GM21526 (cell line): Measurements from ENCODE around the gene CSH2.
"Not testable (repeated sequence)": the region's sequence is repeated elsewhere in the genome, so short reads cannot be mapped to it uniquely, and the experiment has no call there.

Experiments
- ATAC-seq: cut with Tn5 transposase; IDR thresholded peaks from one replicate; pipeline ENCODE4 v1.9.1; 2021; ENCODE audit warnings: moderate library complexity; ENCODE audit not compliant: unreplicated experiment, low FRiP score

The CSH2 gene

DNA sequence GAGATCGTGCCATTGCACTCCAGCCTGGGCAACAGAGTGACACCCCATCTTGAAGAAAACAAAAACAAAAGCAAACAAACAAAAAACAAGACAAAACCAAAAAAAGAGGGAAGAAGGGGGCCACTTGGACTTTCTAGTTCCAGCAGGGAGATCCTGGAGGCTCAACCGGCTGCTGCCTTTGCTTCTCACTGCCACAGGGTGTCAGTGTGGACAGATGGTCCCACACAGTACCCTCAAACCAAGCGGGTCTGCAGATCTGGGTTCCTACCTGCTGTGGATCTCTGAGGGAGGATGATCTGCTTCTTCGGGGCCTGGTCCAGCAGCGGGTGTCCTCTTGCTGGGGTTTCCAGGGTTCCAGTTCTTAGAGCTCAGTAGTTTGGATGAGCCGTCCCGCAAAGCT is 6.9 kb downstream of the CSH2 start:
- not testable (repeated sequence) for ATAC-seq

DNA sequence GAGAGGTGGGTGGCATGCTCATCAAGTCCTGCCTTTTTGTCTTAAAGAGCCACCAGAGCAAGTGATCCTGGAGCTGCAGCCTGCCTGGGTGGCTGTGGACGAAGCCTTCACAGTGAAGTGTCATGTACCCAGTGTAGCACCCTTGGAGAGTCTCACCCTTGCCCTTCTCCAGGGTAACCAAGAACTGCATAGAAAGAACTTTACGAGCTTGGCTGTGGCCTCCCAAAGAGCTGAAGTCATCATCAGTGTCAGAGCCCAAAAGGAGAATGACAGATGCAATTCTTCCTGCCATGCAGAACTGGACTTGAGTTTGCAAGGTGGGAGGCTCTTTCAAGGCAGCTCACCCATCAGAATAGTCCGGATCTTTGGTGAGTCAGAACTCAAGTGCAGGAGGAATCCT is 14.2 kb downstream of the CSH2 start:
- ATAC-seq, result no peak

DNA sequence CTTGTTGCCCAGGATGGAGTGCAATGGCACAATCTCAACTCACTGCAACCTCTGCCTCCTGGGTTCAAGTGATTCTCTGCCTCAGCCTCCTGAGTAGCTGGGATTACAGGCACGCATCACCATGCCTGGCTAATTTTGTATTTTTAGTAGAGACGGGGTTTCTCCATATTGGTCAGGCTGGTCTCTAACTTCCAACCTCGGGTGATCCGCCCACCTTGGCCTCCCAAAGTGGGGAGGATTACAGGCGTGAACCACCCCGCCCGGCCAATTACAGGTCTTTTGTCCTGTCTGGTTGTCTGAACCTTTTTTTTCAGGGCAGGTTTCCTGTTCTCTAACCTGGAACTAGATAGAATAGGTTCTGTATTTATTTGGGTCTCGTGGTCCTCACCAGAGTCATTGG is 17.1 kb downstream of the CSH2 start:
- ATAC-seq, result not testable (repeated sequence)

DNA sequence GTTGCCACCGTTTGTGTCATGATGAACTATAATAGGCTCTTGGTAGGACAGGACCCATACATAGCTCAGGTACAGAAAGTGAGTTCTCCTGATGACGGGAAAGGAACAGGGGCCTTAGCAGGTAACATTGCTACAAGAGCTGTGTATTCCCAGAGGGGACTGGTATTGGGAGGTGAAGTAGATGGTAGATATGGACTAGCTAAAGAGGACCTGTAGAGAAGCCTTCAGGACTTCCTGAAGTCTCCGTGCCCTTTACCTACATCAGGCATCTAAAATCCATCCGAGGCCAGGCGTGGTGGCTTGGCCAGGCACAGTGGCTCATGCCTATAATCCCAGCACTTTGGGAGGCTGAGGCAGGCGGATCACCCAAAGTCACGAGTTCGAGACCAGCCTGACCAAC is 18.3 kb downstream of the CSH2 start:
- no peak for ATAC-seq

- no peak for ATAC-seq
Observed at GRCh38 chr17:63854709-63855108, 18.8 kb downstream of the CSH2 start.

DNA sequence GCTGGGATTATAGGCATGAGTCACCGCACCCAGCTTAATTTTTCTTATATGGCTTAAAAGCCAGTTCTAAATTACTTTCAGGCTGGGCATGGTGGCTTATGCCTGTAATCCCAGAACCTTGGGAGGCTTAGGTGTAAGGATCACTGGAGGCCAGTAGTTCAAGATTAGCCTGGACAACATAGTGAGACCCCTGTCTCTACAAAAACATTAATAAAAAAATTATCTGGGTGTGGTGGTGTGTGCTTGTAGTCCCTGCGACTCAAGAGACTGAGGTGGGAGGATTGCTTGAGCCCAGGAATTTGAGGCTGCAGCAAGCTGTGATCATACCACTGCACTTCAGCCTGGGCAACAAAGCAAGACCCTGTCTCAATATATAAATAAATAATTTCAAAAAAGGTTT is 20.2 kb downstream of the CSH2 start:
- no peak for ATAC-seq

DNA sequence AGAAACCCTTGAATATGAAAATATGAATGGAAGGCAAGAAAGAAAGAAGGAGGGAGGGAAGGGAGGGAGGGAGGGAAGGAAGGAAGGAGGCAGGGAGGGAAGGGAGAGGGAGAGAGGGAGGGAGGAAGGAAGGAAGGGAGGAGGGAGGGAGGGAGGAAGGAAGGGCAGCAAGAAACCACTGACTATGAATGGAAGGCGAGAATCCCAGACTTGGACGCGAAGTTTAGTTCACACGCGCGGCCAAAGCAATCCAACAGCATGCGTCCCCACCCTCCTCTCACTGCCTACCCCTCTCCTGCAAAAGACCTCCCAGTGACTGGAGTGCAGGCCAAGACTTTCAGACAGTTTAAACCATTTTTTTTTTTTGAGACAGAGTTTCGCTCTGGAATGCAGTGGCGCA is 23.1 kb downstream of the CSH2 start:
- ATAC-seq, result no peak

- ATAC-seq, result peak; percentile 65
Observed at GRCh38 chr17:63848834-63849689, 24.4 kb downstream of the CSH2 start.

DNA sequence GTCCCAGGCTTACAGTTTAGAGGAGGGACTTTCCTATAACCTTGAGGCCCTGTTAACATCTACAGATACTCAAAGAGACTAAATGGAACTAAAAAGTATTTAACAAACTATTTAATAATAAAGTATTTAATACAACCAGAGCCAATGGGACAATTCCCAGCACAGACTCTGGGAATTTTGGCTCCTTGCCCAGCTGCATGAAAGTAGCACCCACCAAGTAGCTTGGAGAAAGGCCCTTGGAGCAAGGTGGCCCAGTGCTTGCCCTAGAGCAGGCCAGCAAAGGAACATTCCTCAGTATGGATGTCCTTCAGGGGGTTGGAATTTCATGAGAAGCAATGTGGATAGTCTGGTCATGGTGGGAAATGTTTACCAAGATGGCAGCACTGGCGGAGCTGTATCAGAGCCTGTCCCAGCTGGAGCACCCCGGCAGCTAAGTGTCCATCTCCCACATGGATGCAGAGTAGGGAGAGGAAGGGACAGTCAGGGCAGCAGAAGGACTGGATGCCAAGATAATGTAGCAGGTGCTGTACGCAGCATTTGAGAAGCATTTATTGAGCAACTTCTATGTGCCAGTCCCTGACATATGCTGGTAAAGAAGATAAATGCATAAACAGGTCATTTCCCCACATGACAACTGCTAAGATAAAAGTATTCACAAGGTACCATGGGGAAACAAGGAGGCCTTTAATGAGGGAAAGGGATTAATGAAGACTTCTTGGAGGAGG is 25.8 kb downstream of the CSH2 start:
- no peak for ATAC-seq

- ATAC-seq, result no peak
Observed at GRCh38 chr17:63845509-63845908, 28.0 kb downstream of the CSH2 start.

- no peak for ATAC-seq
Observed at GRCh38 chr17:63843910-63844677, 29.4 kb downstream of the CSH2 start.

GRCh38 chr17:63843387-63843888 is 30.0 kb downstream of the CSH2 start:
- ATAC-seq, result not testable (repeated sequence)

DNA sequence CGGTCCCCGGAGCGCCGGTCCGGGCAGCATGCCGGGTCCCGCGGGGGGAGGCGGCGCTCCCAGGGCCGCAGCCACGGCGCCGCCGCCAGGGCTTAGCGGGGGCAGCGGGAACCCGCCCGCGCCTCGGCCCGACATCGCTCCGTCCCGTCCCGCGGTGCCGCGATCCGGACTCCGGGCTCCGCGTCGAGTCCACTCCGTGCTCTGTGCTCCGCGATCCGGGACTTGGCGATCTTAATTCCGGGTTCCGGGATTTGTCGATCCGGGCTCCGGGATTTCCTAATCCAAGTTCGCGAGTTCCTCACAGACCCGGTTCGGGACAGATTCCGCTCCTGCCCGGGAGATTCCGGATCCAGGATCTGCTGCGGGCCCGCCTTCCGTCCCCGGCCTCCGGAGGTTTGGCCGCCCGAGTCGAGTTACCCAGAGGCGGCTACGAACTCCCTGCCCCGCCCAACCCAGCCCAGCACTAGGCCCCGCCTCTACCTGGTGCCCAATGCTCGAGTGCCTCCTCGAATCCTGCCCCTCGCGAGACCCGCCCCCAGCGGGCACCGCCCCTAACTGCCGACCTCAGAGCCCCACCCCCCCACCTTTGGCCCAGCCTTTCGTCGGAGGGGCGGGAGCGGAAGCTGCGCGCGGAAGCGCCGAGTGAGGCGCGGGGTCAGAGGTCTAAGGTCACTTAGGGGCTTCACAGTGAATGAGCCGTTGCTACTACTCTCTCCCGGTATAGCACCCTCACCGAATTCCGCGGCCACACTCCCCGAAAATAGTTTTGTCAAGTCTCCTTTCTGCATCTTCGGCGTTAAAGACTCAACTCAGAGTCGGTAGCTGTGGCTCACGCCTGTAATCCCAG is 30.7 kb downstream of the CSH2 start, which contains the start of gene SMARCD2:
TSS of gene SMARCD2 (minus strand) at position 146 of the 847 bp plus-strand sequence. CDS start at position 135, 11 bp downstream.
- peak; percentile 61 for ATAC-seq

- ATAC-seq, result peak; percentile 30
Observed at GRCh38 chr17:63842173-63842539, 31.3 kb downstream of the CSH2 start.

GRCh38 chr17:63841350-63842172 is 31.9 kb downstream of the CSH2 start:
- ATAC-seq, result no peak

DNA sequence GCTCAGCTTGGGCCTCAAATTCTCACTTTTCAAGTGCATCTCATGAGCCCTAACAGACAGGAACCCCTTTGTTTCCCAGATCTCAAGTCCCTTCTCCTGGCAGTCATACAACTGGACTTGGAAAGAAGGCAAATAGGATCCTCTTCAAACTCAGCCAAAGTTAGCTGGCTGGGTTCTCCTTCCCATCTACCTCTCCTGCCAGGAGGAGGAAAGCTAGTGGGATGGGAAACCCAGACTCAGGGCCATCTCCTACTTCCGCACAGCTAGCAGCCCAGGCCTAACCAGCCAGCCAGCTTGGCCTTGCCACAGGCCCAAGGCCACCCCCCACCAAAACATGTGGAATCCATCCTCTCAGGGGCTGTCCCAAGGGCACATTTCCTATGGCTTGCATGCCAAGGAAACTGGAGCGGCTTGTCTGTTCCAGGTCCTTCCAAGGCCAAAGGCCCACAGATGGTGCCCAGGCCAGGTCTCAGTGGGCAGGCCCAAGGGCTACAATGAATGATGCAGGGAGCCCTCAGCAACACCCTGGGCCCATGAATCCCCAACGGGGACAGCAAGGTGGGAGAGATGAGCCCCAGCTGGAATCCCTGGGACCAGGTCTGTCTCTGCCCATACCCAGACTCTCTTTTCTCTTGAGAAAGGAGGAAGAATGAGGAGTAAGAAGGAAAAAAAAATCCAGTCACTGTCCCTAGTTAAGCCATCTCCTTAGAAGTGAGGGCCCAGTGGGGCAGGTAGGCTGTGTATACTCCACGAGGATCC is 32.7 kb downstream of the CSH2 start:
- ATAC-seq, result no peak

DNA sequence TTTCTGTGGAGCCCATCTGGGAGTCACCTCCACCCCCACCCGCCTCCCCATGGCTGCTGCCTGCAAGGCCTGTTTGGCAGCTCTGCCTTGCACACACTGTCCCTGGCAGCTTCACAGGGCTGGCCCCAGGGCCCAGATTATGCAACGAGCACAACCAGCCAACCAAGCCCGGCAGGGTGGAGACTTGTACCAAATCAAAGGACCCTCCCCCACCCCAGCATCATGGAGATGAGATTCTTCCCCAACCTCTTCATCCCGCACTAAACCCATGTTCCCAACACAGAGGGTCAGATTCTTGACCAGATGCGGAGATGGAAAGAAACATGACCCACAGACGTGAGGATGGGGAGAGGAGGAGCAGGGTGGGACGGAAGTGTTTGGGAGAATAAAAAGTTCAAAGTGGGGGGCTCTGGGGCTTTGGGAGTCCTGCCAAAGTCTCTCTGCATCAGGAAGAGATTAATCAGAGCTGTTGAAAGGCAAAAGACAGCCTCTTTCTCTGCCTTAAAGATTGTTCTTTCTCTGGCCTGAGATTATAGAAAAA is 34.8 kb downstream of the CSH2 start:
- no peak for ATAC-seq

- no peak for ATAC-seq
Observed at GRCh38 chr17:63837962-63838600, 35.4 kb downstream of the CSH2 start.
